Measurements from ENCODE around the gene KLF13.

Gene KLF13

GRCh38 chr15:31309893-31310606 is 16.6 kb upstream of the KLF13 start:
- no peaks in the 10 kb centered on the region for H3K36me3 ChIP-seq (ENCODE audit: control insufficient read depth, low read length)
- no peak overlapping the region for H3K4me3 ChIP-seq (ENCODE audit: low read length)
- H3F3A ChIP-seq (ENCODE audit: control insufficient read depth, insufficient read depth) = peaks cover 20% of the 10 kb centered on the region
- H3K27me3 ChIP-seq (ENCODE audit: control insufficient read depth, low read length) = no peaks in the 10 kb centered on the region
- peaks cover 53% of the 10 kb centered on the region for H3K4me1 ChIP-seq (ENCODE audit: control insufficient read depth, low read length)
- no peaks in the 10 kb centered on the region for H3K9me2 ChIP-seq (replicated peaks; ENCODE audit: control insufficient read depth, low read length)
- H3K9me3 ChIP-seq (ENCODE audit: control insufficient read depth, insufficient read depth, low read length) = no peaks in the 10 kb centered on the region
- H3K79me2 ChIP-seq (ENCODE audit: control insufficient read depth, low read length) = no peaks in the 10 kb centered on the region
- H3K4me2 ChIP-seq (ENCODE audit: low read length) = no peak overlapping the region
- no peak for TF ChIP-seq CTCF (IDR thresholded peaks at IDR 0.05; ENCODE audit: low read depth, low read length, poor library complexity, severe bottlenecking)
- TF ChIP-seq EZH2phosphoT487 (IDR thresholded peaks at IDR 0.05; ENCODE audit: borderline replicate concordance, low read length) = no peak
- H3K27ac ChIP-seq (ENCODE audit: low read depth, low read length) = no peak overlapping the region
- H4K20me1 ChIP-seq (ENCODE audit: control insufficient read depth, insufficient read depth, low read depth, low read length) = no peaks in the 10 kb centered on the region

GRCh38 chr15:31311735-31312619 is 14.7 kb upstream of the KLF13 start:
- no peak overlapping the region for H3K4me2 ChIP-seq (ENCODE audit: low read length)
- H3K27ac ChIP-seq (ENCODE audit: low read depth, low read length) = no peak overlapping the region
- H3K4me3 ChIP-seq (ENCODE audit: low read length) = no peak overlapping the region
- no peaks in the 10 kb centered on the region for H3K9me3 ChIP-seq (ENCODE audit: control insufficient read depth, insufficient read depth, low read length)
- H3K36me3 ChIP-seq (ENCODE audit: control insufficient read depth, low read length) = no peaks in the 10 kb centered on the region
- H3K27me3 ChIP-seq (ENCODE audit: control insufficient read depth, low read length) = no peaks in the 10 kb centered on the region
- H3K4me1 ChIP-seq (ENCODE audit: control insufficient read depth, low read length) = peaks cover 42% of the 10 kb centered on the region
- TF ChIP-seq EZH2phosphoT487 (IDR thresholded peaks at IDR 0.05; ENCODE audit: borderline replicate concordance, low read length) (no peak), CTCF (IDR thresholded peaks at IDR 0.05; ENCODE audit: low read depth, low read length, poor library complexity, severe bottlenecking) (no peak)
- H4K20me1 ChIP-seq (ENCODE audit: control insufficient read depth, insufficient read depth, low read depth, low read length) = no peaks in the 10 kb centered on the region
- H3K79me2 ChIP-seq (ENCODE audit: control insufficient read depth, low read length) = no peaks in the 10 kb centered on the region
- H3F3A ChIP-seq (ENCODE audit: control insufficient read depth, insufficient read depth) = peaks cover 15% of the 10 kb centered on the region
- no peaks in the 10 kb centered on the region for H3K9me2 ChIP-seq (replicated peaks; ENCODE audit: control insufficient read depth, low read length)

- no peak overlapping the region for H3K27ac ChIP-seq (ENCODE audit: low read depth, low read length)
- no peak overlapping the region for H3K4me3 ChIP-seq (ENCODE audit: low read length)
- H3K27me3 ChIP-seq (ENCODE audit: control insufficient read depth, low read length) = no peaks in the 10 kb centered on the region
- no peaks in the 10 kb centered on the region for H3K79me2 ChIP-seq (ENCODE audit: control insufficient read depth, low read length)
- no peaks in the 10 kb centered on the region for H4K20me1 ChIP-seq (ENCODE audit: control insufficient read depth, insufficient read depth, low read depth, low read length)
- TF ChIP-seq CTCF (IDR thresholded peaks at IDR 0.05; ENCODE audit: low read depth, low read length, poor library complexity, severe bottlenecking) (no peak), EZH2phosphoT487 (IDR thresholded peaks at IDR 0.05; ENCODE audit: borderline replicate concordance, low read length) (no peak)
- H3K9me2 ChIP-seq (replicated peaks; ENCODE audit: control insufficient read depth, low read length) = no peaks in the 10 kb centered on the region
- H3K9me3 ChIP-seq (ENCODE audit: control insufficient read depth, insufficient read depth, low read length) = no peaks in the 10 kb centered on the region
- no peaks in the 10 kb centered on the region for H3K36me3 ChIP-seq (ENCODE audit: control insufficient read depth, low read length)
- H3F3A ChIP-seq (ENCODE audit: control insufficient read depth, insufficient read depth) = peaks cover 6% of the 10 kb centered on the region; the same call in 1 of the 2 replicates
- H3K4me1 ChIP-seq (ENCODE audit: control insufficient read depth, low read length) = peaks cover 31% of the 10 kb centered on the region
- no peak overlapping the region for H3K4me2 ChIP-seq (ENCODE audit: low read length)
Observed at GRCh38 chr15:31313223-31313622, 13.4 kb upstream of the KLF13 start.
